PC-9 (cell line): ENCODE data around the gene CEP112.

Experiments
- EZH2 ChIP-seq: fragments of 200-600 bp; sonication (generic); IDR thresholded peaks from 2 replicates; pipeline ENCODE4 v1.8.0; 2017; ENCODE audit warnings: antibody characterized with exemption, low read depth
- TF ChIP-seq, protein P1 (sequence below): fragments of 200-600 bp; sonication (generic); conservative IDR thresholded peaks from 2 replicates; pipeline ENCODE4 v1.6.1; 2017; ENCODE audit warnings: mixed run types, antibody characterized with exemption, mild to moderate bottlenecking, moderate library complexity

DNA sequence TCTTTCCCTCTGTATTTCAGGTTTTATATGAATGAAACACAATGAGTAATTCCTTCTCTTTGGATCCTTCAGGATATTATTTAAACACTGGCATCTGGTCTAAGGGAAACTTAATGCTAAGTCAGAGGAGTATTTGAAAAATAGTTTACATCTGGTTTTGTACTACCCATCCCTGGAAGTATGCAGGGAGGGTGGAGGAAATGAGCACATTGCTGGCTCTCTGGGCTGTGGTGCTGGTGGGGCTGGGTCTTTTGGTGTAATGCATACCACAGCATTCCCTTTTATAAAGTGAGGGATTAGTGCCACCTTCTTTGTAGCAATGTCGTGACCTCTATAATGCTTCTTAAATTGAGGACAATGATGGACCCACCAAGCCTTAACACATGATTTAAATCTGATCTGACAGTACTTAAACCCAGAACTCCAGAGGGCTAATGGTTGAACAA is 525.0 kb downstream of the CEP112 start:
- no peak for TF ChIP-seq EZH2
- TF ChIP-seq, protein P1, sequence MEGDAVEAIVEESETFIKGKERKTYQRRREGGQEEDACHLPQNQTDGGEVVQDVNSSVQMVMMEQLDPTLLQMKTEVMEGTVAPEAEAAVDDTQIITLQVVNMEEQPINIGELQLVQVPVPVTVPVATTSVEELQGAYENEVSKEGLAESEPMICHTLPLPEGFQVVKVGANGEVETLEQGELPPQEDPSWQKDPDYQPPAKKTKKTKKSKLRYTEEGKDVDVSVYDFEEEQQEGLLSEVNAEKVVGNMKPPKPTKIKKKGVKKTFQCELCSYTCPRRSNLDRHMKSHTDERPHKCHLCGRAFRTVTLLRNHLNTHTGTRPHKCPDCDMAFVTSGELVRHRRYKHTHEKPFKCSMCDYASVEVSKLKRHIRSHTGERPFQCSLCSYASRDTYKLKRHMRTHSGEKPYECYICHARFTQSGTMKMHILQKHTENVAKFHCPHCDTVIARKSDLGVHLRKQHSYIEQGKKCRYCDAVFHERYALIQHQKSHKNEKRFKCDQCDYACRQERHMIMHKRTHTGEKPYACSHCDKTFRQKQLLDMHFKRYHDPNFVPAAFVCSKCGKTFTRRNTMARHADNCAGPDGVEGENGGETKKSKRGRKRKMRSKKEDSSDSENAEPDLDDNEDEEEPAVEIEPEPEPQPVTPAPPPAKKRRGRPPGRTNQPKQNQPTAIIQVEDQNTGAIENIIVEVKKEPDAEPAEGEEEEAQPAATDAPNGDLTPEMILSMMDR = no peak
